ENCODE results near the gene CD180.

The CD180 gene

DNA sequence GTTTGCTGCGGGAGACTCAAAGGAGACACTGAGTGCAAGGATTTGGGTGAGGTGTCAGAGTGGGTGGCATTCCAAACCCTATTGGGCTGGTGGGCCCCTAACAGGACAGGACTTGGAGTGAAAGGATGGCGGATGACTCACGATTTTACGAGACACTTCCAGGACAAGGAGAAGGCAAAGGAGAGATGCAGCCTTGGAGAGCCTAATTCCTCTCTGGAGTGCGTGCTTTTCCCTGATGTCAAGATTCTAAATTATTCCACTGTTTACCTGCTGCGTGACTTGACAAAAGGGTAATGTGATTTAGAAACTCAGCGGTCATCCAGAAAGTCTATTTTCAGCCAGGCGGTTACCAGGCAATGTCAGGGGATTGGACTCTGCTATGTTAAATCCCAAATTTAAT is 41.6 kb upstream of the CD180 start:
- Histone ChIP-seq H2AFZ (ENCODE audit: low read length) (no peak overlapping the region), H3K4me1 (ENCODE audit: low read length) (no peaks in the 10 kb centered on the region), H3K79me2 (ENCODE audit: low read length) (no peaks in the 10 kb centered on the region), H4K20me1 (ENCODE audit: insufficient read depth, low read length) (no peaks in the 10 kb centered on the region), H3K4me2 (ENCODE audit: low read depth, low read length) (no peak overlapping the region), H3K27ac (ENCODE audit: low read length) (no peak overlapping the region), H3K27me3 (replicated peaks; ENCODE audit: insufficient read depth, low read length) (no peaks in the 10 kb centered on the region), H3K9me2 (replicated peaks; ENCODE audit: insufficient read depth, low read length) (no peaks in the 10 kb centered on the region), H3K4me3 (ENCODE audit: low read length) (no peak overlapping the region), H3F3A (ENCODE audit: insufficient read depth, low read length) (no peaks in the 10 kb centered on the region), H3K9me3 (replicated peaks; ENCODE audit: insufficient read depth, low read length) (no peaks in the 10 kb centered on the region), H3K36me3 (replicated peaks; ENCODE audit: insufficient read depth, low read length) (no peaks in the 10 kb centered on the region), H3K9ac (ENCODE audit: low read length) (no peak overlapping the region)
- TF ChIP-seq EZH2phosphoT487 (IDR thresholded peaks at IDR 0.05; ENCODE audit: low read length) (no peak), CTCF (IDR thresholded peaks at IDR 0.05; ENCODE audit: low read length) (no peak), EZH2 (optimal IDR thresholded peaks at IDR 0.05; ENCODE audit: low read depth, low read length) (no peak)
- no peak for DNase-seq

- Histone ChIP-seq H3K27me3 (replicated peaks; ENCODE audit: insufficient read depth, low read length) (no peaks in the 10 kb centered on the region), H3K9me3 (replicated peaks; ENCODE audit: insufficient read depth, low read length) (no peaks in the 10 kb centered on the region), H3K79me2 (ENCODE audit: low read length) (no peaks in the 10 kb centered on the region), H3K9ac (ENCODE audit: low read length) (no peak overlapping the region), H3K36me3 (replicated peaks; ENCODE audit: insufficient read depth, low read length) (no peaks in the 10 kb centered on the region), H2AFZ (ENCODE audit: low read length) (no peak overlapping the region), H4K20me1 (ENCODE audit: insufficient read depth, low read length) (no peaks in the 10 kb centered on the region), H3K9me2 (replicated peaks; ENCODE audit: insufficient read depth, low read length) (no peaks in the 10 kb centered on the region), H3K4me3 (ENCODE audit: low read length) (no peak overlapping the region), H3K4me2 (ENCODE audit: low read depth, low read length) (no peak overlapping the region), H3K27ac (ENCODE audit: low read length) (no peak overlapping the region), H3F3A (ENCODE audit: insufficient read depth, low read length) (no peaks in the 10 kb centered on the region), H3K4me1 (ENCODE audit: low read length) (no peaks in the 10 kb centered on the region)
- no peak for DNase-seq
- no peak for TF ChIP-seq EZH2phosphoT487 (IDR thresholded peaks at IDR 0.05; ENCODE audit: low read length)
- no peak for TF ChIP-seq CTCF (IDR thresholded peaks at IDR 0.05; ENCODE audit: low read length)
- TF ChIP-seq EZH2 (optimal IDR thresholded peaks at IDR 0.05; ENCODE audit: low read depth, low read length): no peak
Observed at GRCh38 chr5:67235399-67236110, 39.0 kb upstream of the CD180 start.

DNA sequence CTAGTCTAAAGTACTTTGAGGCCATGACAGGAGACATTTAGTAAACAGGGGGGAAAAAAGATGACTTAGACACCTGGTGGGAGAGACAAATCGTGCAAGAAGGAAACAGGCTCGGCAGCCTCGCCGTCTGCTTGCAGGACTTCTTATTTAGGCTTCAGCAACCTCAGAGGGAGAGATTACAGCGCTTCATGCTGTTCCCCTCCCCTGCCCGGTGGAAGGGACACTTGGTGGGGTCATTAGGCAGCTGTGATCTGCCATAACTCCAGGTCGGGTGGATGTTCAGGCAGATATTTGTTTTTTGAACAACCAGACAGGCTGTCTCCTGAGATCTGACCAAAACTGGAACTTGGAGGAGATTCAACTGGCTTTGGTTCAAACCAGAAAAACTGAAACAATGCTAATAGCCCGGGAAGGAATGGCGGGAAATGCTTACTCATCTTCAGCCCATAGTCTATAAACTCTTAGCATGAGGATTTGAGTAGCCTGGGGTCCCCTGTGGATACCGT is 38.1 kb upstream of the CD180 start:
- H3K9ac ChIP-seq (ENCODE audit: low read length): no peak overlapping the region
- no peaks in the 10 kb centered on the region for H3K9me2 ChIP-seq (replicated peaks; ENCODE audit: insufficient read depth, low read length)
- no peak overlapping the region for H3K4me3 ChIP-seq (ENCODE audit: low read length)
- H3K27ac ChIP-seq (ENCODE audit: low read length): no peak overlapping the region
- no peaks in the 10 kb centered on the region for H3K9me3 ChIP-seq (replicated peaks; ENCODE audit: insufficient read depth, low read length)
- no peak for DNase-seq
- H3K4me1 ChIP-seq (ENCODE audit: low read length): no peaks in the 10 kb centered on the region
- TF ChIP-seq CTCF (IDR thresholded peaks at IDR 0.05; ENCODE audit: low read length) (no peak), EZH2phosphoT487 (IDR thresholded peaks at IDR 0.05; ENCODE audit: low read length) (no peak), EZH2 (optimal IDR thresholded peaks at IDR 0.05; ENCODE audit: low read depth, low read length) (no peak)
- H3K36me3 ChIP-seq (replicated peaks; ENCODE audit: insufficient read depth, low read length): no peaks in the 10 kb centered on the region
- H3K27me3 ChIP-seq (replicated peaks; ENCODE audit: insufficient read depth, low read length): no peaks in the 10 kb centered on the region
- H2AFZ ChIP-seq (ENCODE audit: low read length): no peak overlapping the region
- H3F3A ChIP-seq (ENCODE audit: insufficient read depth, low read length): no peaks in the 10 kb centered on the region
- no peak overlapping the region for H3K4me2 ChIP-seq (ENCODE audit: low read depth, low read length)
- no peaks in the 10 kb centered on the region for H4K20me1 ChIP-seq (ENCODE audit: insufficient read depth, low read length)
- no peaks in the 10 kb centered on the region for H3K79me2 ChIP-seq (ENCODE audit: low read length)

All from MM.1S (cell line).